GM18517 (cell line): Measurements from ENCODE around the gene PDF.
"Not testable (repeated sequence)": the region's sequence is repeated elsewhere in the genome, so short reads cannot be mapped to it uniquely, and the experiment has no call there.

Source experiments
- ATAC-seq: cut with Tn5 transposase; IDR thresholded peaks from one replicate; pipeline ENCODE4 v1.9.1; 2021; ENCODE audit warnings: mild to moderate bottlenecking, moderate library complexity; ENCODE audit not compliant: unreplicated experiment

The PDF gene

DNA sequence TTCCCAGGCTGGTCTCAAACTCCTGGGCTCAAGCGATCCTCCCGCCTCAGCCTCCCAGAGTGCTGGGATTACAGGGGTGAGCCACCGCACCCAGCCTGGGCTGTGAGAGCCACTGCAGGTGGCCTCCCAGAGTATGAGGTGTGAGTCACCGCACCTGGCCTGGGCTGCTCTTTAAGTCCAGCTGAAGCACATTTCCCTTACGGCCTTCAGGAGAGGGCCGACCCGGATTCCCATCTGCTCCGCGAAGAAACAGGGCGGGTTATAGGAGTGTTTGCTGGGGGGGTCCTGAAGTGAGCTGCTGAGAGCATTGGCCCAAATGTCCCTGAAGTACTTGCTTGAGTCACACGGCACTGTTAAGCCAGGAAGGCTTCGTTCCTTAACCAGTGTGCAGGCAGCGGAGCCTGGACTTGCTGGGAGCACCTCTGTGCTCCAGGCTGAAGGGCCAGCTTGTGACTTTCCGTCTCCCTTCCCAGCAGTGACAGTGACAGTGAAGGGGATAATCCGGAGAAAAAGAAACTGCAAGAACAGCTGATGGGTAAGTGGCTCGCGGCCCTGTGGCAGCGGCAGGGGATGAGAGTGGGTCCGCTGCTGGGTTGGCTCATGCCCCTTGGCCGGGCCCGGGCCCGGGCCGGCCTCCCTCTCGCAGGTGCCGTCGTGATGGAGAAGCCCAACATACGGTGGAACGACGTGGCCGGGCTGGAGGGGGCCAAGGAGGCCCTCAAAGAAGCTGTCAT is 12.0 kb downstream of the PDF start:
- ATAC-seq: no peak

DNA sequence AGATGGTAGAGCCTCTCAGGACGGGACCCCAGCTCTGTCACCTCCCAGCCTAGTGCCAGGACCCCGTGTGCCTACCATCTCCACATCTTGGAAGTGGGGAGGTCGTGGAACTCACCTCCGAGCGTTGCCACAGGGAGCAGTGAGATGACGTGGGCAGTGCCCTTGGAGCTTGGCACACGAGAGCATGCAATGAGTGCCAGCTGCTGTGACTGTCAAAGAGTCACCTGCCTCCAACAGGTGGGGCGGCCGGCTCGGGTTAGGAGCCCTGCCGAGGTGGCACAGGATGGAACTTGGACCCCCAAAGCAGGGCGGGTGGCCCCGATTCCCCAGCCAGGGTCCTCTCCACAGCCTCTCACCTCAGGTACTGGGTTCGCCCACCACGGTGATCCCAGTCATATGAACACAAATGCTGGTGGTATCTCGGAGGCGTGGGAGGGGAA is 13.8 kb downstream of the PDF start:
- no peak for ATAC-seq

DNA sequence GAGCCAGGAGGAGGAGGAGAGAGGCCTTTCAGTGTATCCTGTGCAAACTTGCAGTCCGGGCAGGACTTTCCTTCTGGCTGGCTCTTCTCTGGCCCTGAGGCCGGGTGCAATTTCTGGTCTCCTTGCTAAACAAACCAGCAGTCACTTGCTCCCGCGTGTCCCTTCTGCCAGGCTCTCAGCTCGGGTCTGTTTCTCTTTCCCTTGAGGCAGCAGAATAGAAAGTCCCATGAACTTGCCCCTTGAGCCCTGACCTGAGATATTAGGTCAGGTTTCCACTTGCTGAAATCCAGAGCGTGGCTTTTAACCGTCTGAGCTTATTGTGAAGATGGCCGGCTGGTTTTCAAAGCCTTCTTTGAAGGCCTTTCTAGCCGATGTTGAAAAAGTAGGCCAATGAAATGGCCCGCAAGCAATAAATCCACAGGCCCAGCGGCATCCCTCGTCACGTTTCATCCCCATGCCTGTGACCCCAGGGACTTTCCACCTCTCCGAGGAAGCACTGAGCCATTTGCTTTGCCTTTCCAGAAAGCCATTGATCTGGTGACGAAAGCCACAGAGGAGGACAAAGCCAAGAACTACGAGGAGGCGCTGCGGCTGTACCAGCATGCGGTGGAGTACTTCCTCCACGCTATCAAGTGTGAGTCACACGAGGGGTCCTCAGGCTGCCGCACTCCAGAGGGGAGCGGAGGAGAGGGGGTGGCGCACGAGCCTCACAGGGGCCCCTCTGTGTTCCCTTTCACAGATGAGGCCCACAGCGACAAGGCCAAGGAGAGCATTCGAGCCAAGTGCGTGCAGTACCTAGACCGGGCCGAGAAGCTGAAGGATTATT is 14.7 kb downstream of the PDF start:
- ATAC-seq: no peak

DNA sequence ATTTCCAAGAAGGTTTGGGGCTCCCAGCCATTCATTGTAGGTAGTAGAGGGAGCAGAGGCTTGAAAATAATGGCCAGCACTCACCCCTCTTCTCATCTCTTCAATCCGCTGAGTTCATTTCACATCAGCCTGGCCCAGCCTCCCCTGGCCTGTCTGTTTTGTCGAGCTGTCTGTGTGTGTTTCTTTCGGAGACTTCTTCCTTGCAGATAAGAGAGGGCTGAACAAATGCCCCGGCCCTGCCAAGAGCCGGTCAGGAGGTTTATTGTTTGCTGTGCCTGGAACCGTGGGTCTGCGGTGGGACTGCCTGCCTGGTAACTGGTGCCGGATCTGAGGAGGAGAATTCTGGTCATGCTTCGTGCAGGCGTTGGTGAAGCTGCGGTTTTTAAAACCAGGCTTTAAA is 15.9 kb downstream of the PDF start:
- no peak for ATAC-seq

DNA sequence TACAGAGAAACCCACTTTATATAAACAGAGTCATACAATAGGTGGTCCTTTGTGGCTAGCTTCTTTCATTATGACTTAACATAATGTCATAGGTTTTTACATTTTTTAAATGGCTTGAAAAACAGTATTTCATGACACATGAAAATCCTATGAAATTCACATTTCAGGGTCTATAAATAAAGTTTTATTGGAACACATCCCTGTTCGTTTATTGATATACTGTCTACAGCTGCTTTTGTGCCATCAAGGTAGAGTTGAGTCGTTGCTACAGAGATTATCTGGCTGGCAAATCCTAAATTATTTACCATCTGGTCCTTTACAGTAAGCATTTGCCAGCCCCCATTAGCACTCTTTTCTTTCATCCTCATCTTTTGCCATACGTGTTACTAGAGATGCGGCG is 16.9 kb downstream of the PDF start:
- no peak for ATAC-seq

DNA sequence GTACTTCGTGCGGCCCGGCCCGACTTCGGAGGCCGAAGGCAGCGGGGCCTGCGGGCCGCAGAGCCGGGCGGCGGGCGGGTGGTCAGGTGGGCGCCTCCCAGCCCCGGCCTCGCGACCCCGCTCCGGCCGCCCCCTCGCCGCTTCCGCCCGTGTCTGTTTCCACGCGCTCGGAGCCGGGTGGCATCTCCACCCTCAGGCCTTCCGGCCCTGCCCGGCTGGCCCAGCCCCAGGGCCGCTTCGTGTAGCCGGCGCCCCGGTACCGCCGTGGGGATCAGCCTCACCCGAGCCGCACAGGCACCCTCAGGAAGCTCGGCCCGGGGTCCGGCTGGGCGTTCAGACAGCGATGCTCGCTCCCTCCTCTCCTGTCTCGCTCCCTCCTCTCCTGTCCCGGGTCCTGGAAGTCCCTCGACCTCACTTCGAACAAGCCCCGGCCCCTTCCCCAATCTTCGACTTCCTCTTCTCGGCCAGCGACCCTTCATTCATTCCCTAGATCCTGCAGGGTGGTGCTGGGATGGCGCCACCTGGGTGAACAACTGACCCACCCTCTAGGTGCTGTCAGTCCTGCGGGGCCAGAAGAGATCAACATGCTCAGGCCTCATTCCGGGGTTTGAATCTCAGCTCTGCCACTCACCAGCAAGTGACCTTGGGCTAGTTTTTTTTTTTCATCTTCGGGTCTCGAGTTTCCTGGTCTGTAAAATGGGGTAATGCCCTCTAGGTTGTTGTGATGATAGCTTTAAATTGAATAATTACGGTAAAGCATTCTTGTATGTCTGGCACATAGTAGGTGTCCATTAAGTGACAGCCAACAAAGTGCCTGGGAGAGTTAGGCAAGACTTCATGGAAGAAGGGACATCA is 18.6 kb downstream of the PDF start:
- ATAC-seq: peak; percentile 65

DNA sequence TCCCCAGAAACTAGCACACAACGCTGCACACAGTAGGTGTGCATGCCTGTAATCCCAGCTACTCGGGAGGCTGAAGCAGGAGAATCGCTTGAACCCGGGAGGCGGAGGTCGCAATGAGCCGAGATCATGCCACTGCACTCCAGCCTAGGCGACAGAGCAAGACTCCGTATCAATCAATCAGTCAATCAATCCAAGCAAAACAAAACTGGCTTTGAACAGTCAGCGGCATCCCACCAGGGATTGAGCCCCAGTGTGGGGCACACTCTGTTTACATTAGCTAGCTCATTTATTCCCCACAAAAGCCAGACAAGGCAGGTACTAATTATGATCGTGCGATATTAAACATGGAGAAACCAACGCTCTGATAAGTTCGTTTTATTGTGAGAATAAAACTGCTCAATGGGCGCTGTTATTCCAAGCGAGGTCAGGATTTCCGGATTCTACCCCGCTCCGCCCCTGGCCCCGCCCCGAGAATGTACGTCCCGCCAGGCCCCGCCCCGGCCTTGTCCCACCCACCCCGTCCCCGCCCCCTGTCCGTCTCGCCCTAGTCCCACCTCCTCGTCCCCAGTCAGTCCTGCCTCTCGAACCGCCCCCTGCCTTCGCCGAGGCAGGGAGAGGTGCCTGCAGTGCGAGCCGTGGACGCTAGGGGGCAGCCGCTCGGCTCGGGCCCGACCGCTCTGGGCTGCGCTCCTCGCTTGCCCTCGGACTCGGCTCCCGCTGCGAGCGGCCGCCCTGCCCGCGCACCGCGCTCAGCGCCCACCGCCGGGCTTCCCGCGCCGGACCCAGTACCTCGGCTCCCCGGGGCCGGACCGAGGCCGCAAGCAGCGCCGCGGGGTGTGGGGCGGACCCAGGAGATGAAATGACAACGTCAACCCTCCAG is 19.5 kb downstream of the PDF start, which contains the start of gene VPS4A:
Gene VPS4A (plus strand): TSS at position 698 of the 880 bp plus-strand sequence. CDS start 162 bp downstream, at position 860.
- ATAC-seq: peak; percentile 88

DNA sequence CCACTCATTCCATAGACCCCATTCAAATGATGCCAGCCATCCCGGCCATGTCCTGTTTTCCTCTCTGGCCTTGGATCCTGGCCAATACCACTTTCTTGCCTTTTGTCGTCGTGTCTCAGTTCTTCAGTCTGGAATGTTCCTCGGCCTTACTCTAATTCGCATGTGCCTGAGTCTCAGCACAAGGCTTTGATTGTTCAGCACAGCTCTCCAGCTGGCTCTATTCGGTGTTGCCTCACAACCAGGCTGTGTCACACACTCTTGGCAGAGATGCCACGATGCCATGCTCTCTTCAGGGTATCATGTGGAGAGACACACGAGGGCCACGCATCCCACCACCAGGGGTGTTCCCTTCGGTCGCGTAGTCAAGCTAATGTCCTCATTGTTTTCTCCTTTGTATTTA is 21.1 kb downstream of the PDF start:
- ATAC-seq: no peak

DNA sequence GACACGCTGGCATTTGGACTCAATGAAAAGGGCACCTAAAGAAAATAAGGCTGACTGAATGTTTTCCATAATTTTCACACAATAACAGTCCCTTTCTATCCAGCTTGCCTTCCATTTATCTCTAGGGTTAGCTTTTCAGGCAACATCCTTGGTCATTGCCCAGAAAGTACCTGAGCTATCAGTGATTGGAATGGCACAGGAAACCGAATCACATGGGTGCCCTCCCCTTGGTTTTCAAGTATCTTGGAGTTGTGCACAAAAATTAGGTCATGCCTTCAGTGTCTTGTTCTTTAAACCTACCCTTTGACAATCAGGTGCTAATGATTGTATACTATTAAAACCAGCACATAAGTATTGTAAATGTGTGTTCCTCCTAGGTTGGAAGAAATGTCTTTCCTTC is 22.5 kb downstream of the PDF start:
- ATAC-seq: no peak

DNA sequence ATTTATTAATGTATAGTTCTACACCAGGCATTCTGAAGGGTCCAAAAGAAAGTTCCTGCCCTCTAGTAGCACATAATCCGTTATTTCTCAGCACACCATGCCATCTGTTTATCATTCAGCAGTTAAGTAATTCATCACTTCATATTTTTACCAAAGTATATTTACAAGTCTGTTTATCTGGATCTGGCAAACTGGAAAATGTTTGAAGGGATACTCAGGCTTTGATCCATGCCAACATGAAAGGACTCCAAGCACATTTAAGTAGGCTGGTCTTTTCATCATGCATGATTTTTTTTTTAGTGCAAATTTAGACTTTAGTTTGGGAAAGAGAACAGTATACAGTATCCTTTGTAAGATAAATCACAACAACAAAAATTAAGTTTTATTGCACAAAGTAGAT is 23.3 kb downstream of the PDF start:
- ATAC-seq: no peak

DNA sequence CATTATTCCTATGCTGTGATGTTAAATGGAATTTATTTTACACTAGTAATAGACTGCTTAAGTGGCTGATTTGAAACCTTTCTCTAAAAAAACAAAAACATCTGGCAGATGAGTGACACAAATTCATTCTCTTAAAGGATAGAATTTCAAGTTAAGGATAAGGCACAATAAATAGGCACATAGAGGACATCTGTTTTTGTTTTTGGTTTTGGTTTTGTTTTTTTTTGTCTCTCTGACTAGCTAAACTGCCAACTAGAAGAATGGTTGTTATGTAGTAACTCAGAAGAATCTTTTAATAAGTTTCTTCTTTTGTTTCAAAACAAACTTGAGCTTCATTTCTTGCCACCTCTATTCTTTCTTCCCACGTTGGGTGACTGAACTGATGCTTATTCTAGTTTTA is 24.4 kb downstream of the PDF start:
- no peak for ATAC-seq

DNA sequence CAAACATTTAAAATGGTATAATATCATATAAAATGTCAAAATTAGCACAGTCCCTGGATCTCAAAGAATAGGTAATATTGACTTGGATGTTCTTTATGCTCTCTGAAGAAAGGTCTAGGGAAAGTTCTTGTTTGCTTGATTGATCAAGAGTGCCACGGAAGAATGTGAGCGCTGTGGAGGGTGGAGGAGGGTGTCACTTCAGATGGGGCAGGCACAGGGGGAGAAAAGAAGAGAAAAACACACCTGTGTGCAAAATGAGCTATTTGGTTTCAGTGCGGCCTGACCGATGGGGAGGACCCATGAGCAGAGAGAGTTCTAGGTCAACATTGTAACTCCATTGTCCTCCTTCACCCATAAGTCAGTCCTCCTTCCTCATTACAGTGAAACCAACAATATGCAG is 28.1 kb downstream of the PDF start:
- ATAC-seq: no peak

DNA sequence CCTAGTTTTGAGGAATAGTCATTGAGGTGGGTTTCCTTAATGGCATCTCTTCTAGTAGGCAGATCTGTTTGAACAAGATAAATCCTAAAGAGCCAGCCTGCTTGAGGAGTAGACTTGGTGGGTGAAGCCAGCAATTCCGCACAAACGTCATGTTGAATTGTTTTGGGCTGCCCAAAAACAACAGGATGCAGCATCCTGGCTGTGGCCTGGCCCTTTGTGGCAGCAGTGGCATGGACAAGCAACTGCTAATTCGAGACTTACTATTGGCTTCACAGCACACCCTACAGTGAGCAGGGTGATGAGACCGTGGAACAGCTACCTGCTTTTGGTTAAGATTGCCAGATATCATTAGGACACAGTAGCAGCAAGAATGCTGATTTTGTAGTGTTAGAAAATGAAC is 28.5 kb downstream of the PDF start:
- ATAC-seq: no peak

DNA sequence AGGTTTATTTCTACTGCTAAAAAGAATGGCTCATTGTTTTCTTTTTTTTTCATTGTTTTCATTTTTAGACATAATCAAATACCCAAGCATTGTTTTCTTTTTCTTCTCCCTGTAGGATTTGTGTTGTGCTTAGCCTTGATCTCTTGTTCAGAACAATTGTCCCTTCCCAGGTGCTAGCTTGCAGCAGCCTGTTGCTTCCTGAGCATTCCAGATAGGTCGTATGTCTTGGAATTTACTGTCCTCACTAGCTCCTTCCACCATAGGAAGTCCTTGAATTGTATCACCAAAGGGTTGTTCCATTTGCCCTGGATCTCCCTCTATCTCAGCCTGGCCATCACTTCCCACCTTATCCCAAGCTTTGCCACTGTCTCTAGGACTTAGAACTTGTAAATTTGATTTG is 29.2 kb downstream of the PDF start:
- ATAC-seq: no peak

DNA sequence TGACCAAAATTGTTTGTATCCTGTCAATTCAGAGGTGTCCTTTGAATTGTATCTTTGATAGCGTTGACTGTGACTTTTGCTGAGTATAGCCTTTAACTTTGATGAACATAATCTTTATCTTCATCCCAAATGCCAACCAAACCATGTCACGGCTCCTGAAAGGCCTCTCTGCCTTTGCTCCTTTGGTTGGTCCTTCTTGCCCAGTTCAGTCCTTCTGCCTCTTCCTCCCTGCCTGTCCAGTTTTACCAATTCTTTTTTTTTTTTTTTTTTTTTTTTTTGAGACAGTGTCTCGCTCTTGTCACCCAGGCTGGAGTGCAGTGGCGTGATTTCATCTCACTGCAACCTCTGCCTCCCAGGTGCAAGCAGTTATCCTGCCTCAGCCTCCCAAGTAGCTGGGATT is 32.1 kb downstream of the PDF start:
- no peak for ATAC-seq

DNA sequence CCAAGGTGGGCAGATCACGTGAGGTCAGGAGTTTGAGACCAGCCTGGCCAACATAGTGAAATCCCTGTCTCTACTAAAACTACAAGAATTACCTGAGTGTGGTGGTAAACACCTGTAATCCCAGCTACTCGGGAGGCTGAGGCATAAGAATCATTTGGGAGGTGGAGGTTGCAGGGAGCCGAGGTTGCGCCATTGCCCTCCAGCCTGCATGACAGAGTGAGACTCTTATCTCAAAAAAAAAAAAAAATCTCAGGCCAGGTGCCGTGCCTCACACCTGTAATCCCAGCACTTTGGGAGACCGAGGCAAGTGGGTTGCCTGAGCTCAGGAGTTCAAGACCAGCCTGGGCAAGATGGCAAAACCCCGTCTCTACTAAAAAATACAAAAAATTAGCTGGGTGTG is 33.6 kb downstream of the PDF start:
- ATAC-seq: not testable (repeated sequence)

DNA sequence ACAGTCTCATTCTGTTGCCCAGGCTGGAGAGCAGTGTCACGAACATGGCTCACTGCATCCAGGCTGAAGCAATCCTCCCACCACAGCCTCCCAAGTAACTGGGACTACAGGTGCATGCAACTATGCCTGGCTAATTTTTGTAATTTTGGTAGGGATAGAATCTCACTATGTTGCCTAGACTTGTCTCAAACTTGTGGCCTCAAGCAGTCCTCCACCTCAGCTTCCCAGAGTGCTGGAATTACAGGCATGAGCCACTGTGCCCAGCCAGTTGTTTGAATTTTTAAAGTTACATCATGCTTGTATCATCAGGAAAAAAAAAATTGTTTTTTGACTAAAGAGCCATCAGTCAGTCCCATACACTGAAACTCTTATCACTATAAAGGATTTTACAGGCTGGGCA is 36.3 kb downstream of the PDF start:
- no peak for ATAC-seq

DNA sequence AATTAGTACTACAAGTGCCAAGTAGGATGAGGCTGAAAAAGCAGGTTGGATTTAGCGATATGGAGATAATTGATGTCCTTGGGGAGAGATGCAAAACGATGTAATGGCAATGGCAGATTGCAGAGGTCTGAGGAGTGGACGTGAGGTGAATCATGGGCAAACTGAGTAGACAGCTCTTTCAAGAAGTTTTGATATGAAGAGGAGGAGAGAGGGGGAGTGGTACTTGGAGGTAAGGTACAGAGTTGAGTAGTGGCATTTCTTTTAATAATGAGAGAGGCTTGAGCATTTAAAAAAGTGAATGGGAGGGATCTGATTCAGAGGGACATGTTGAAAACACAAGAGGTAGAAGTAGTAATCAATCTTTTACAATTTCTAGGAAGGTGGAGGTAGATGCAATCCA is 37.0 kb downstream of the PDF start:
- ATAC-seq: no peak

DNA sequence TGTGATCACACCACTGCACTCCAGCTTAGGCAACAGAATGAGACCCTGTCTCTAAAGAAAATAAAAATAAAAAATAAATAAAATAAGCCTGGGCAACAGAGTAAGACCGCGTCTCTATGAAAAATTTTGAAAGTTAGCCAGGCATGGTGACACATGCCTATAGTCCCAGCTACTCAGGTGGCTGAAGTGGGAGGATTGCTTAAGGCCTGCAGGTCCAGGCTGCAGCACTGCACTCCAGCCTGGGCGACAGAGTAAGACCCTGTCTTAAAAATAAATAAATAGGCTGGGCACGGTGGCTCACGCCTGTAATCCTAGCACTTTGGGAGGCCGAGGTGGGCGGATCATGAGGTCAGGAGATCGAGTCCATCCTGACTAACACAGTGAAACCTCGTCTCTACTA is 38.7 kb downstream of the PDF start:
- not testable (repeated sequence) for ATAC-seq

DNA sequence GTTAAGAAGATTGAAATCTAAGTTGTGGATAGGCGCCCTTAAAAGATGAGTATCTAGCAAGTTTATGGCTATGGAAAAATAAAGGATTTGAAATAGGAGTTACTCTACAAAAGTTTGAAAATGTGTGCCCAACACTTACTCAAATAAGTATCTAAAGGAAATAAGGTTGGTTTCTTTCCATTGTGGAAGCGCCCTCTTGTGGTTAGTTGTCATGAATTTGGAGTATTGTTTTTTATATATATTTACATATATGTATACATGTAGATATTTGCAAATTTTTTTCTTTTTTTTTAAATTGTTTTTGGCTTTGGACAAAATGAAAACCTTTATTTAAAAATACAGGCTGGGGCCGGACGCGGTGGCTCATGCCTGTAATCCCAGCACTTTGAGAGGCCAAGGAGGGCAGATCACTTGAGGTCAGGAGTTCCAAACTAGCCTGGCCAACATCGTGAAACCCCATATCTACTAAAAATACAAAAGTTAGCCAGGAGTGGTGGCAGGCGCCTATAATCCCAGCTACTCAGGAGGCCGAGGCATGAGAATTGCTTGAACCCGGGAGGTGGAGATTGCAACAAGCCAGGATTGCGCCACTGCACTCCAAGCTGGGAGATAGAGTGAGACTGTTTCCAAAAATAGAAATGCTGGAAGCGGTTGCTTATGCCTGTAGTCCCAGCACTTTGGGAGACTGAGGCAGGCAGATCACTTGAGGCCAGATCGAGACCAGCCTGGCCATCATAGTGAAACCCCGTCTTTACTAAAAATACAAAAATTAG is 43.3 kb downstream of the PDF start:
- no peak for ATAC-seq
